ENCODE results near the gene SH3RF3.

- TF ChIP-seq CTCF (IDR thresholded peaks at IDR 0.05; ENCODE audit: insufficient read depth, low read depth, low read length) (no peak), EZH2 (IDR thresholded peaks at IDR 0.05; ENCODE audit: insufficient read depth, low read length) (no peak)
Observed at GRCh38 chr2:109159096-109159495, 30.1 kb downstream of the SH3RF3 start.
